GM23338 (cell line): Measurements from ENCODE around the gene TM2D1. TPM values are rescaled to one million over a fixed set of nuclear protein-coding genes. Genes with fewer than 3 reads are reported as not detected.

Source experiments
- ATAC-seq: fragments of 200-7000 bp; cut with Tn5 transposase; 3 replicates; pipeline ENCODE4 v1.9.1; 2020
- DNase-seq: peaks from one replicate; pipeline ENCODE4 v3.0.0-alpha.2; 2015; ENCODE audit warnings: low spot score
- H2AFZ ChIP-seq: fragments of 200-600 bp; sonication (generic); 2 replicates; pipeline ENCODE4 v1.8.0; 2016; ENCODE audit warnings: antibody characterized with exemption, mild to moderate bottlenecking, moderate library complexity
- H3F3A ChIP-seq: fragments of 200-600 bp; sonication (generic); replicated peaks from 2 replicates; pipeline ENCODE4 v1.8.0; 2017; ENCODE audit warnings: antibody characterized with exemption, mixed run types, low read depth
- H3K27ac ChIP-seq: fragments of 200-600 bp; sonication (generic); 2 replicates; pipeline ENCODE4 v1.6.1; 2016; ENCODE audit warnings: low read depth
- H3K27me3 ChIP-seq: fragments of 200-600 bp; sonication (generic); 2 replicates; pipeline ENCODE4 v1.8.0; 2016; ENCODE audit warnings: mild to moderate bottlenecking, mixed run types, moderate library complexity; ENCODE audit not compliant: insufficient read depth
- H3K36me3 ChIP-seq: fragments of 200-600 bp; sonication (generic); 2 replicates; pipeline ENCODE4 v1.8.0; 2016; ENCODE audit warnings: mild to moderate bottlenecking; ENCODE audit not compliant: insufficient read depth
- H3K4me1 ChIP-seq: fragments of 200-600 bp; sonication (generic); 2 replicates; pipeline ENCODE4 v1.8.0; 2016; ENCODE audit warnings: mild to moderate bottlenecking, moderate library complexity; ENCODE audit not compliant: insufficient read depth
- H3K4me2 ChIP-seq: fragments of 200-600 bp; sonication (generic); 2 replicates; pipeline ENCODE4 v1.7.1; 2017; ENCODE audit warnings: mixed run types
- H3K4me3 ChIP-seq: fragments of 200-600 bp; sonication (generic); 2 replicates; pipeline ENCODE4 v1.6.1; 2016; ENCODE audit warnings: mixed run types
- H3K79me2 ChIP-seq: fragments of 200-600 bp; sonication (generic); replicated peaks from 2 replicates; pipeline ENCODE4 v1.8.0; 2017; ENCODE audit warnings: mild to moderate bottlenecking; ENCODE audit not compliant: insufficient read depth
- H3K9me2 ChIP-seq: fragments of 200-600 bp; sonication (generic); 2 replicates; pipeline ENCODE4 v1.8.0; 2017; ENCODE audit not compliant: insufficient read depth
- H4K20me1 ChIP-seq: fragments of 200-600 bp; sonication (generic); replicated peaks from 2 replicates; pipeline ENCODE4 v1.8.0; 2017; ENCODE audit warnings: mild to moderate bottlenecking; ENCODE audit not compliant: insufficient read depth
- H3K27ac Mint-ChIP-seq: 2 replicates; pipeline ENCODE4 v1.8.0; 2020; ENCODE audit warnings: inconsistent platforms, mild to moderate bottlenecking, moderate library complexity, mixed read lengths
- H3K27me3 Mint-ChIP-seq: 3 replicates; pipeline ENCODE4 v1.8.0; 2022; ENCODE audit warnings: low read depth, mild to moderate bottlenecking, moderate library complexity, mixed read lengths, inconsistent platforms; ENCODE audit not compliant: insufficient read depth, poor library complexity
- H3K36me3 Mint-ChIP-seq: 3 replicates; pipeline ENCODE4 v1.8.0; 2021; ENCODE audit warnings: low read depth, mild to moderate bottlenecking, inconsistent platforms, moderate library complexity, mixed read lengths
- H3K4me1 Mint-ChIP-seq: 3 replicates; pipeline ENCODE4 v1.8.0; 2020; ENCODE audit warnings: mild to moderate bottlenecking, inconsistent platforms, mixed read lengths
- H3K4me3 Mint-ChIP-seq: 3 replicates; pipeline ENCODE4 v1.8.0; 2021; ENCODE audit warnings: moderate library complexity, mild to moderate bottlenecking, inconsistent platforms, mixed read lengths
- H3K9me3 Mint-ChIP-seq: 3 replicates; pipeline ENCODE4 v1.8.0; 2020; ENCODE audit warnings: moderate library complexity, mild to moderate bottlenecking, inconsistent platforms, mixed read lengths
- CREB1 ChIP-seq: fragments of 250-450 bp; sonication (Bioruptor Pico); IDR thresholded peaks from 2 replicates; pipeline ENCODE4 v1.5.0; 2020; ENCODE audit warnings: low read depth, mild to moderate bottlenecking, moderate library complexity
- EZH2 ChIP-seq: fragments of 200-600 bp; sonication (generic); IDR thresholded peaks from one replicate; pipeline ENCODE4 v1.8.0; 2017; ENCODE audit warnings: antibody characterized with exemption, mild to moderate bottlenecking, low read depth; ENCODE audit not compliant: unreplicated experiment
- EZH2phosphoT487 ChIP-seq: fragments of 200-600 bp; sonication (generic); IDR thresholded peaks from one replicate; pipeline ENCODE4 v1.8.1; 2018; ENCODE audit warnings: antibody characterized with exemption; ENCODE audit not compliant: unreplicated experiment
- JUNB ChIP-seq: IDR thresholded peaks from one replicate; pipeline ENCODE4 v1.6.1; 2016; ENCODE audit warnings: antibody characterized with exemption; ENCODE audit not compliant: unreplicated experiment
- NANOG ChIP-seq: IDR thresholded peaks from 2 replicates; pipeline ENCODE4 v1.6.1; 2016; ENCODE audit warnings: antibody characterized with exemption, borderline replicate concordance
- POLR2AphosphoS5 ChIP-seq: IDR thresholded peaks from 2 replicates; pipeline ENCODE4 v1.6.1; 2016; ENCODE audit warnings: antibody characterized with exemption, low read depth
- STAT1 ChIP-seq: IDR thresholded peaks from one replicate; pipeline ENCODE4 v1.6.1; 2016; ENCODE audit warnings: antibody characterized with exemption; ENCODE audit not compliant: unreplicated experiment
- ZNF114 ChIP-seq: fragments of 250-450 bp; sonication (Bioruptor Pico); IDR thresholded peaks from 2 replicates; pipeline ENCODE4 v1.5.0; 2020; ENCODE audit warnings: mild to moderate bottlenecking, moderate library complexity
- ZNF331 ChIP-seq: fragments of 250-450 bp; sonication (Bioruptor Pico); IDR thresholded peaks from 2 replicates; pipeline ENCODE4 v1.5.0; 2020; ENCODE audit warnings: low read depth, mild to moderate bottlenecking, moderate library complexity
- polyA plus RNA-seq: library from polyadenylated mRNA; unstranded; fragments of >200 nt; fragmentation: Nextera tagmentation; extraction: Ambion mirVana; gene quantifications from 2 replicates; pipeline ENCODE4 v1.2.1, GENCODE V29; 2016
- total RNA-seq: library from RNA; depleted of rRNA; stranded (reverse); fragments of >200 nt; shearing (Covaris generic); gene quantifications from 2 replicates; pipeline ENCODE4 v1.2.3, GENCODE V29; 2014
- TF ChIP-seq, protein P1 (sequence below): IDR thresholded peaks from 2 replicates; pipeline ENCODE4 v1.6.1; 2016; ENCODE audit warnings: antibody characterized with exemption
- TF ChIP-seq, protein P2 (sequence below), 2 experiments: fragments of 200-600 bp in 1 of 2; sonication (generic) in 1 of 2; conservative IDR thresholded peaks; 2 replicates each; pipeline versions ENCODE4 v1.5.1 to v1.6.1; 2016 to 2017; ENCODE audit warnings: antibody characterized with exemption in 2 of 2, low read depth in 2 of 2, mild to moderate bottlenecking in 2 of 2, moderate library complexity in 1 of 2
- TF ChIP-seq, protein P3 (sequence below): fragments of 250-450 bp; sonication (Bioruptor Pico); IDR thresholded peaks from 2 replicates; pipeline ENCODE4 v1.5.0; 2020; ENCODE audit warnings: mild to moderate bottlenecking, moderate library complexity
- TF ChIP-seq, protein P4 (sequence below): IDR thresholded peaks from one replicate; pipeline ENCODE4 v1.6.1; 2018; ENCODE audit warnings: antibody characterized with exemption; ENCODE audit not compliant: unreplicated experiment

TM2D1 gene
- total and polyA plus RNA-seq, 2 experiments from 2014 or later: 46.7 to 47.5 TPM

DNA sequence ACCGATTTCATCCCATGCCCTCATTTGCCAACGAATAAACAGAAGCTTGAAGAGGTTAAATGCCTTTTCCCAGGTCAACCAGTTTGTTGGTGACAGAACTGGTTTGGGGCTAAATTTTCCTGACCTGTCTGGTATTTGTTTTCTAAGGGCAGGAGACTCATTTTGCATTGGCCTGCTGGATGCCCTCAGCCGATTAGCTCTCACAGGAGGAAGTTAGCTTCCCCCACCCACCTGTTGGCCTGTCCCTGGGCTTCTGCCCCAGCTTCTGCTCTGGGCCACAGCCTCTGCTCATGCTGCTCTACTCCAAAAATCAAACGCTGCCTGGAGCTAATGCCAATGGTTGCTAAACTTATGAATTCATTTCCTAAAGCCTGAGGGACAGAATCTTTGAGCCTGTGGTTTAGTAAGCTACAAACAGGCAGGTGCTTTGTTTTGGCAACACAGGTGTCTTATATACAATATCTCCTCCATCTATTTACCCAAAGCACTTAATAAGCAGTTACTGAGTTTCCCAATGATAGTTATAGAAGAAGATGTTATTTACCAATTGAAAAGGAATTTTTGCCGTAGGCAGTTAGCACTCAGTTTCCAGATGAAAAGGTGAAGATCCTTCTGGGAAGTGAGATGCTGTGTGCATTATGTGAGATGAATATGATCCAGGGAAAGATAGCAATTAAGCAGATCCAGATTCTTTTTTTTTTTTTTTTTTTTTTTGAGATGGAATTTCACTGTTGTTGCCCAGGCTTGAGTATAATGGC, 82.3 kb downstream of the TM2D1 start:
- TF ChIP-seq NANOG (no peak), EZH2phosphoT487 (no peak), CREB1 (CRISPR knock-in tag) (no peak), JUNB (no peak), ZNF331 (CRISPR knock-in tag) (no peak), STAT1 (no peak), ZNF114 (CRISPR knock-in tag) (no peak), EZH2 (no peak), POLR2AphosphoS5 (no peak)
- TF ChIP-seq, protein P1, sequence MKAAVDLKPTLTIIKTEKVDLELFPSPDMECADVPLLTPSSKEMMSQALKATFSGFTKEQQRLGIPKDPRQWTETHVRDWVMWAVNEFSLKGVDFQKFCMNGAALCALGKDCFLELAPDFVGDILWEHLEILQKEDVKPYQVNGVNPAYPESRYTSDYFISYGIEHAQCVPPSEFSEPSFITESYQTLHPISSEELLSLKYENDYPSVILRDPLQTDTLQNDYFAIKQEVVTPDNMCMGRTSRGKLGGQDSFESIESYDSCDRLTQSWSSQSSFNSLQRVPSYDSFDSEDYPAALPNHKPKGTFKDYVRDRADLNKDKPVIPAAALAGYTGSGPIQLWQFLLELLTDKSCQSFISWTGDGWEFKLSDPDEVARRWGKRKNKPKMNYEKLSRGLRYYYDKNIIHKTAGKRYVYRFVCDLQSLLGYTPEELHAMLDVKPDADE: no peak
- TF ChIP-seq, protein P2, sequence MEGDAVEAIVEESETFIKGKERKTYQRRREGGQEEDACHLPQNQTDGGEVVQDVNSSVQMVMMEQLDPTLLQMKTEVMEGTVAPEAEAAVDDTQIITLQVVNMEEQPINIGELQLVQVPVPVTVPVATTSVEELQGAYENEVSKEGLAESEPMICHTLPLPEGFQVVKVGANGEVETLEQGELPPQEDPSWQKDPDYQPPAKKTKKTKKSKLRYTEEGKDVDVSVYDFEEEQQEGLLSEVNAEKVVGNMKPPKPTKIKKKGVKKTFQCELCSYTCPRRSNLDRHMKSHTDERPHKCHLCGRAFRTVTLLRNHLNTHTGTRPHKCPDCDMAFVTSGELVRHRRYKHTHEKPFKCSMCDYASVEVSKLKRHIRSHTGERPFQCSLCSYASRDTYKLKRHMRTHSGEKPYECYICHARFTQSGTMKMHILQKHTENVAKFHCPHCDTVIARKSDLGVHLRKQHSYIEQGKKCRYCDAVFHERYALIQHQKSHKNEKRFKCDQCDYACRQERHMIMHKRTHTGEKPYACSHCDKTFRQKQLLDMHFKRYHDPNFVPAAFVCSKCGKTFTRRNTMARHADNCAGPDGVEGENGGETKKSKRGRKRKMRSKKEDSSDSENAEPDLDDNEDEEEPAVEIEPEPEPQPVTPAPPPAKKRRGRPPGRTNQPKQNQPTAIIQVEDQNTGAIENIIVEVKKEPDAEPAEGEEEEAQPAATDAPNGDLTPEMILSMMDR (conservative IDR thresholded peaks at IDR 0.05; ENCODE audit: low read depth in 2 of 2): no peak
- TF ChIP-seq, protein P3, sequence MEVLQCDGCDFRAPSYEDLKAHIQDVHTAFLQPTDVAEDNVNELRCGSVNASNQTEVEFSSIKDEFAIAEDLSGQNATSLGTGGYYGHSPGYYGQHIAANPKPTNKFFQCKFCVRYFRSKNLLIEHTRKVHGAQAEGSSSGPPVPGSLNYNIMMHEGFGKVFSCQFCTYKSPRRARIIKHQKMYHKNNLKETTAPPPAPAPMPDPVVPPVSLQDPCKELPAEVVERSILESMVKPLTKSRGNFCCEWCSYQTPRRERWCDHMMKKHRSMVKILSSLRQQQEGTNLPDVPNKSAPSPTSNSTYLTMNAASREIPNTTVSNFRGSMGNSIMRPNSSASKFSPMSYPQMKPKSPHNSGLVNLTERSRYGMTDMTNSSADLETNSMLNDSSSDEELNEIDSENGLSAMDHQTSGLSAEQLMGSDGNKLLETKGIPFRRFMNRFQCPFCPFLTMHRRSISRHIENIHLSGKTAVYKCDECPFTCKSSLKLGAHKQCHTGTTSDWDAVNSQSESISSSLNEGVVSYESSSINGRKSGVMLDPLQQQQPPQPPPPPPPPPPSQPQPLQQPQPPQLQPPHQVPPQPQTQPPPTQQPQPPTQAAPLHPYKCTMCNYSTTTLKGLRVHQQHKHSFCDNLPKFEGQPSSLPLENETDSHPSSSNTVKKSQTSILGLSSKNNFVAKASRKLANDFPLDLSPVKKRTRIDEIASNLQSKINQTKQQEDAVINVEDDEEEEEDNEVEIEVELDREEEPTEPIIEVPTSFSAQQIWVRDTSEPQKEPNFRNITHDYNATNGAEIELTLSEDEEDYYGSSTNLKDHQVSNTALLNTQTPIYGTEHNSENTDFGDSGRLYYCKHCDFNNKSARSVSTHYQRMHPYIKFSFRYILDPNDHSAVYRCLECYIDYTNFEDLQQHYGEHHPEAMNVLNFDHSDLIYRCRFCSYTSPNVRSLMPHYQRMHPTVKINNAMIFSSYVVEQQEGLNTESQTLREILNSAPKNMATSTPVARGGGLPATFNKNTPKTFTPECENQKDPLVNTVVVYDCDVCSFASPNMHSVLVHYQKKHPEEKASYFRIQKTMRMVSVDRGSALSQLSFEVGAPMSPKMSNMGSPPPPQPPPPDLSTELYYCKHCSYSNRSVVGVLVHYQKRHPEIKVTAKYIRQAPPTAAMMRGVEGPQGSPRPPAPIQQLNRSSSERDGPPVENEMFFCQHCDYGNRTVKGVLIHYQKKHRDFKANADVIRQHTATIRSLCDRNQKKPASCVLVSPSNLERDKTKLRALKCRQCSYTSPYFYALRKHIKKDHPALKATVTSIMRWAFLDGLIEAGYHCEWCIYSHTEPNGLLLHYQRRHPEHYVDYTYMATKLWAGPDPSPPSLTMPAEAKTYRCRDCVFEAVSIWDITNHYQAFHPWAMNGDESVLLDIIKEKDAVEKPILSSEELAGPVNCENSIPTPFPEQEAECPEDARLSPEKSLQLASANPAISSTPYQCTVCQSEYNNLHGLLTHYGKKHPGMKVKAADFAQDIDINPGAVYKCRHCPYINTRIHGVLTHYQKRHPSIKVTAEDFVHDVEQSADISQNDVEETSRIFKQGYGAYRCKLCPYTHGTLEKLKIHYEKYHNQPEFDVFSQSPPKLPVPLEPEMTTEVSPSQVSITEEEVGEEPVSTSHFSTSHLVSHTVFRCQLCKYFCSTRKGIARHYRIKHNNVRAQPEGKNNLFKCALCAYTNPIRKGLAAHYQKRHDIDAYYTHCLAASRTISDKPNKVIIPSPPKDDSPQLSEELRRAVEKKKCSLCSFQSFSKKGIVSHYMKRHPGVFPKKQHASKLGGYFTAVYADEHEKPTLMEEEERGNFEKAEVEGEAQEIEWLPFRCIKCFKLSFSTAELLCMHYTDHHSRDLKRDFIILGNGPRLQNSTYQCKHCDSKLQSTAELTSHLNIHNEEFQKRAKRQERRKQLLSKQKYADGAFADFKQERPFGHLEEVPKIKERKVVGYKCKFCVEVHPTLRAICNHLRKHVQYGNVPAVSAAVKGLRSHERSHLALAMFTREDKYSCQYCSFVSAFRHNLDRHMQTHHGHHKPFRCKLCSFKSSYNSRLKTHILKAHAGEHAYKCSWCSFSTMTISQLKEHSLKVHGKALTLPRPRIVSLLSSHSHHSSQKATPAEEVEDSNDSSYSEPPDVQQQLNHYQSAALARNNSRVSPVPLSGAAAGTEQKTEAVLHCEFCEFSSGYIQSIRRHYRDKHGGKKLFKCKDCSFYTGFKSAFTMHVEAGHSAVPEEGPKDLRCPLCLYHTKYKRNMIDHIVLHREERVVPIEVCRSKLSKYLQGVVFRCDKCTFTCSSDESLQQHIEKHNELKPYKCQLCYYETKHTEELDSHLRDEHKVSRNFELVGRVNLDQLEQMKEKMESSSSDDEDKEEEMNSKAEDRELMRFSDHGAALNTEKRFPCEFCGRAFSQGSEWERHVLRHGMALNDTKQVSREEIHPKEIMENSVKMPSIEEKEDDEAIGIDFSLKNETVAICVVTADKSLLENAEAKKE: no peak
- TF ChIP-seq, protein P4, sequence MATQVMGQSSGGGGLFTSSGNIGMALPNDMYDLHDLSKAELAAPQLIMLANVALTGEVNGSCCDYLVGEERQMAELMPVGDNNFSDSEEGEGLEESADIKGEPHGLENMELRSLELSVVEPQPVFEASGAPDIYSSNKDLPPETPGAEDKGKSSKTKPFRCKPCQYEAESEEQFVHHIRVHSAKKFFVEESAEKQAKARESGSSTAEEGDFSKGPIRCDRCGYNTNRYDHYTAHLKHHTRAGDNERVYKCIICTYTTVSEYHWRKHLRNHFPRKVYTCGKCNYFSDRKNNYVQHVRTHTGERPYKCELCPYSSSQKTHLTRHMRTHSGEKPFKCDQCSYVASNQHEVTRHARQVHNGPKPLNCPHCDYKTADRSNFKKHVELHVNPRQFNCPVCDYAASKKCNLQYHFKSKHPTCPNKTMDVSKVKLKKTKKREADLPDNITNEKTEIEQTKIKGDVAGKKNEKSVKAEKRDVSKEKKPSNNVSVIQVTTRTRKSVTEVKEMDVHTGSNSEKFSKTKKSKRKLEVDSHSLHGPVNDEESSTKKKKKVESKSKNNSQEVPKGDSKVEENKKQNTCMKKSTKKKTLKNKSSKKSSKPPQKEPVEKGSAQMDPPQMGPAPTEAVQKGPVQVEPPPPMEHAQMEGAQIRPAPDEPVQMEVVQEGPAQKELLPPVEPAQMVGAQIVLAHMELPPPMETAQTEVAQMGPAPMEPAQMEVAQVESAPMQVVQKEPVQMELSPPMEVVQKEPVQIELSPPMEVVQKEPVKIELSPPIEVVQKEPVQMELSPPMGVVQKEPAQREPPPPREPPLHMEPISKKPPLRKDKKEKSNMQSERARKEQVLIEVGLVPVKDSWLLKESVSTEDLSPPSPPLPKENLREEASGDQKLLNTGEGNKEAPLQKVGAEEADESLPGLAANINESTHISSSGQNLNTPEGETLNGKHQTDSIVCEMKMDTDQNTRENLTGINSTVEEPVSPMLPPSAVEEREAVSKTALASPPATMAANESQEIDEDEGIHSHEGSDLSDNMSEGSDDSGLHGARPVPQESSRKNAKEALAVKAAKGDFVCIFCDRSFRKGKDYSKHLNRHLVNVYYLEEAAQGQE: no peak
- no peak overlapping the region for H3K4me3 Mint-ChIP-seq
- Histone ChIP-seq H4K20me1 (no peaks in the 10 kb centered on the region), H3K4me1 (peaks cover 10% of the 10 kb centered on the region), H3K79me2 (no peaks in the 10 kb centered on the region), H3K36me3 (no peaks in the 10 kb centered on the region), H2AFZ (0 out of 2 replicates have a peak overlapping the region, but pooled peaks have one; percentile 38), H3F3A (no peaks in the 10 kb centered on the region), H3K4me2 (peak overlapping the region; percentile 9; the same call in 1 of the 2 replicates), H3K4me3 (no peak overlapping the region), H3K27me3 (no peaks in the 10 kb centered on the region), H3K9me2 (no peaks in the 10 kb centered on the region), H3K27ac (0 out of 2 replicates have a peak overlapping the region, but pooled peaks have one; percentile 52)
- peaks cover 11% of the 10 kb centered on the region for H3K27me3 Mint-ChIP-seq
- DNase-seq (peak; percentile 38), ATAC-seq (peak; percentile 20; the same call in 2 of the 3 replicates)
- no peaks in the 10 kb centered on the region for H3K36me3 Mint-ChIP-seq
- H3K4me1 Mint-ChIP-seq: peaks cover 26% of the 10 kb centered on the region
- H3K27ac Mint-ChIP-seq: no peak overlapping the region
- no peaks in the 10 kb centered on the region for H3K9me3 Mint-ChIP-seq
